D721Med (cell line): ENCODE data around the gene LPP.

Source experiments
- DNase-seq: peaks from one replicate; pipeline ENCODE4 v3.0.0; 2011; ENCODE audit warnings: low spot score; ENCODE audit not compliant: insufficient read length
- FAIRE-seq: peaks from 2 replicates; lab custom pipeline; 2011; peaks lifted over from hg19 to GRCh38; lab: Jason Lieb, UNC
- CTCF ChIP-seq: IDR thresholded peaks from 2 replicates; pipeline ENCODE4 v1.5.1; 2012; ENCODE audit warnings: mild to moderate bottlenecking, control low read depth; ENCODE audit not compliant: insufficient read depth; ENCODE audit errors: missing control alignments

The LPP gene

GRCh38 chr3:188292827-188293226 lies 138.9 kb downstream of the LPP start:
- no peak for TF ChIP-seq CTCF
- no peak for DNase-seq
- no peak for FAIRE-seq

GRCh38 chr3:188294113-188294512 lies 140.2 kb downstream of the LPP start:
- DNase-seq, result no peak
- FAIRE-seq, result no peak
- no peak for TF ChIP-seq CTCF

GRCh38 chr3:188294823-188295487 lies 141.0 kb downstream of the LPP start:
- DNase-seq (no peak), FAIRE-seq (no peak)
- TF ChIP-seq CTCF, result no peak

- DNase-seq (no peak), FAIRE-seq (no peak)
- no peak for TF ChIP-seq CTCF
These were observed 141.9 kb downstream of the LPP start for GRCh38 chr3:188295876-188296275.

GRCh38 chr3:188296761-188297612 lies 143.0 kb downstream of the LPP start:
- DNase-seq (no peak), FAIRE-seq (no peak)
- no peak for TF ChIP-seq CTCF

- DNase-seq (no peak), FAIRE-seq (no peak)
- TF ChIP-seq CTCF, result no peak
These were observed 144.6 kb downstream of the LPP start for GRCh38 chr3:188298585-188298984.

- DNase-seq (no peak), FAIRE-seq (no peak)
- no peak for TF ChIP-seq CTCF
These were observed 145.1 kb downstream of the LPP start for GRCh38 chr3:188299068-188299467.
